HepG2 (cell line): ENCODE results near the gene SLC22A12. TPM values are rescaled to one million over a fixed set of nuclear protein-coding genes. Genes with fewer than 3 reads are reported as not detected.

Experiments used
- FOXA1 ChIP-seq, 2 experiments: fragments of 450-650 bp in 1 of 2; sonication (generic) in 1 of 2; formaldehyde crosslinking in 1 of 2; IDR thresholded peaks; 2 replicates each; pipeline versions ENCODE4 v1.4.0 to v1.6.1; 2016 to 2020; ENCODE audit warnings: missing genetic modification reagents in 1 of 2
- GTF2F1 ChIP-seq: fragments of 150-350 bp; IDR thresholded peaks from 2 replicates; pipeline ENCODE4 v1.6.1; 2014; ENCODE audit warnings: low read length
- HNF1B ChIP-seq: sonication (generic); formaldehyde crosslinking; IDR thresholded peaks from 2 replicates; pipeline ENCODE4 v1.5.1; 2020; ENCODE audit warnings: mild to moderate bottlenecking, moderate library complexity, missing genetic modification reagents
- HNF4A ChIP-seq: sonication (generic); formaldehyde crosslinking; IDR thresholded peaks from 2 replicates; pipeline ENCODE4 v1.4.0; 2020; ENCODE audit warnings: missing genetic modification reagents
- NFIC ChIP-seq: IDR thresholded peaks from 2 replicates; pipeline ENCODE4 v1.6.1; 2012; ENCODE audit warnings: mild to moderate bottlenecking, low read length, inconsistent platforms
- SAP130 ChIP-seq: IDR thresholded peaks from 2 replicates; pipeline ENCODE4 v1.6.1; 2016; ENCODE audit warnings: low read depth
- TFDP1 ChIP-seq: IDR thresholded peaks from 2 replicates; pipeline ENCODE4 v1.6.1; 2016; ENCODE audit warnings: missing compliant biosample characterization, missing genetic modification reagents, borderline replicate concordance
- ZNF572 ChIP-seq: sonication (generic); formaldehyde crosslinking; IDR thresholded peaks from 2 replicates; pipeline ENCODE4 v1.5.1; 2020; ENCODE audit warnings: mild to moderate bottlenecking, missing genetic modification reagents
- ZNF644 ChIP-seq: IDR thresholded peaks from 2 replicates; pipeline ENCODE4 v1.6.1; 2016; ENCODE audit warnings: low read depth
- polyA plus RNA-seq, 8 experiments: library from polyadenylated mRNA; depleted of rRNA in 3 of 8; stranded (reverse) in 7 of 8; unstranded in 1 of 8; fragments of >200 nt; fragmentation: Illumina TruSeq in 4 of 8; extraction: Trizol in 4 of 8; gene quantifications; 2 replicates each; pipeline versions ENCODE4 v1.2.1 to v1.2.3, GENCODE V29; 2011 to 2016; ENCODE audit warnings: low read depth in 4 of 8, missing spikeins in 1 of 8, mixed read lengths in 1 of 8; ENCODE audit not compliant: insufficient read depth in 1 of 8
- total RNA-seq, 5 experiments: library from RNA; depleted of rRNA; stranded (reverse); fragments of >200 nt; fragmentation: Illumina TruSeq; extraction: Trizol; gene quantifications; 2 replicates each; pipeline ENCODE4 v1.2.3, GENCODE V29; 2016; ENCODE audit warnings: low read depth in 1 of 5
- TF ChIP-seq, protein P1 (sequence below): sonication (generic); formaldehyde crosslinking; IDR thresholded peaks from 2 replicates; pipeline ENCODE4 v1.8.1; 2023; ENCODE audit warnings: mild to moderate bottlenecking, missing genetic modification reagents

Gene SLC22A12
- total and polyA plus RNA-seq, 2 of the 13 experiments (the other 11 are each of a cell fraction or from before 2014, with no cell fraction given), result not detected

DNA sequence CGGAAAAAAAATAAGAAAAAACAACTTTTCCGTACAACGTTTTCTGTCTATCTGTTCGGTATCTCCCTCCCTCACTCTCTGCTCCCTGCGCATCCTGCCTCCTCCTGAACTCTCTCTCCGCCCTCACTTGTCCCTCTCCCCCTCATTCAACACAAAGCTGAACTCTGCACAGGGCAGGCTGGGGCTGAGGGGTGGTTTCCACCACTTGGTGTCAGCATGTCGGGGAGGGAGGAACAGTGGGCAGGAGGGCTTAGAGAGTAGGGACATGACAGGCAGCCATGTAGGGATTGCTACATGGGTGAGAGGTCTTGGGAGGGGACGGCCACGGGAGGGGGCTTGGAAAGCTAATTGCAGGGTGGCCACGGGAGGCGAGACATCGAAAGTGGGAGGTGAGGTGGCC lies 17.6 kb downstream of the SLC22A12 start (continued):
- TF ChIP-seq HNF1B (CRISPR knock-in tag) (peak; percentile 56; the same call in 1 of the 2 replicates), ZNF644 (0 out of 2 replicates have a peak, but pooled peaks have one; percentile 19), HNF4A (CRISPR knock-in tag) (peak; percentile 63), NFIC (no peak), FOXA1 (IDR thresholded peaks at IDR 0.05) (no peak), FOXA1 (CRISPR knock-in tag; IDR thresholded peaks at IDR 0.05) (peak; percentile 28; the same call in 1 of the 2 replicates), TFDP1 (peak; percentile 33; the same call in 1 of the 2 replicates), ZNF572 (0 out of 2 replicates have a peak, but pooled peaks have one; percentile 36), SAP130 (CRISPR knock-in tag) (peak; percentile 34; the same call in 1 of the 2 replicates), GTF2F1 (no peak)
- TF ChIP-seq, protein P1, sequence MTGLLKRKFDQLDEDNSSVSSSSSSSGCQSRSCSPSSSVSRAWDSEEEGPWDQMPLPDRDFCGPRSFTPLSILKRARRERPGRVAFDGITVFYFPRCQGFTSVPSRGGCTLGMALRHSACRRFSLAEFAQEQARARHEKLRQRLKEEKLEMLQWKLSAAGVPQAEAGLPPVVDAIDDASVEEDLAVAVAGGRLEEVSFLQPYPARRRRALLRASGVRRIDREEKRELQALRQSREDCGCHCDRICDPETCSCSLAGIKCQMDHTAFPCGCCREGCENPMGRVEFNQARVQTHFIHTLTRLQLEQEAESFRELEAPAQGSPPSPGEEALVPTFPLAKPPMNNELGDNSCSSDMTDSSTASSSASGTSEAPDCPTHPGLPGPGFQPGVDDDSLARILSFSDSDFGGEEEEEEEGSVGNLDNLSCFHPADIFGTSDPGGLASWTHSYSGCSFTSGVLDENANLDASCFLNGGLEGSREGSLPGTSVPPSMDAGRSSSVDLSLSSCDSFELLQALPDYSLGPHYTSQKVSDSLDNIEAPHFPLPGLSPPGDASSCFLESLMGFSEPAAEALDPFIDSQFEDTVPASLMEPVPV (CRISPR knock-in tag), result no peak
